Measurements from ENCODE around the gene ZNF662. TPM values are rescaled to one million over a fixed set of nuclear protein-coding genes. Genes with fewer than 3 reads are reported as not detected.
A peak's percentile ranks its signal among the peaks of the same experiment; 100 is the strongest.

The ZNF662 gene
- total and polyA plus RNA-seq, 12 donors, result 1.8 to 17.6 (median 7.2) TPM

DNA sequence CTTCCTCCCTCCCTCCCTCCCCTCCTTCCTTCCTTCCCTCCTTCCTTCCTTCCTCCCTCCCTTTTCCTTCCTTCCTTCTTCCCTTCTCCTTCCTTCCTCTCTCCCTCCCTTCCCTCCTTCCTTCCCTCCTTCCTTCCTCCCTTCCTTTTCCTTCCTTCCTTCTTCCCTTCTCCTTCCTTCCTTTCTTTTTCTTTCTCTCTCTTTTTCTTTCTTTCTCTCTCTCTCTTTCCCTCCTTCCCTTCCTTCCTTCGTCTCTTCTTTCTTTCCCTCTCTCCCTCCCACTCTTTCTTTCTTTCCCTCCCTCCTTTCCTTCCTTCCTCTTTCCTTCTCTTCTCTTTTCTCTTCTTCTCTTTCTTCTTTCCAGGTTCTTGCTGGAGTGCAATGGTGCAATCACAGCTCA is 1.9 kb upstream of the ZNF662 start:
- intact Hi-C loops (cut with DNase I), result no loop called here
- Histone ChIP-seq H3K27ac (no peak overlapping the region), H3K36me3 (replicated peaks in 1 of 2) (no peaks in the 10 kb centered on the region), H3K4me3 (no peak overlapping the region), H3K4me1 (replicated peaks in 1 of 2) (peaks cover 0 to 10% of the 10 kb centered on the region in 2 donors), H3K9me3 (replicated peaks in 1 of 3) (no peaks in the 10 kb centered on the region), H3K27me3 (no peaks in the 10 kb centered on the region)
- DNase-seq, result no peak
- WGBS, 4 donors, result 81 to 86% (median 83%) methylated on average over 1 of the region's 1 CpG
- TF ChIP-seq, protein P1, sequence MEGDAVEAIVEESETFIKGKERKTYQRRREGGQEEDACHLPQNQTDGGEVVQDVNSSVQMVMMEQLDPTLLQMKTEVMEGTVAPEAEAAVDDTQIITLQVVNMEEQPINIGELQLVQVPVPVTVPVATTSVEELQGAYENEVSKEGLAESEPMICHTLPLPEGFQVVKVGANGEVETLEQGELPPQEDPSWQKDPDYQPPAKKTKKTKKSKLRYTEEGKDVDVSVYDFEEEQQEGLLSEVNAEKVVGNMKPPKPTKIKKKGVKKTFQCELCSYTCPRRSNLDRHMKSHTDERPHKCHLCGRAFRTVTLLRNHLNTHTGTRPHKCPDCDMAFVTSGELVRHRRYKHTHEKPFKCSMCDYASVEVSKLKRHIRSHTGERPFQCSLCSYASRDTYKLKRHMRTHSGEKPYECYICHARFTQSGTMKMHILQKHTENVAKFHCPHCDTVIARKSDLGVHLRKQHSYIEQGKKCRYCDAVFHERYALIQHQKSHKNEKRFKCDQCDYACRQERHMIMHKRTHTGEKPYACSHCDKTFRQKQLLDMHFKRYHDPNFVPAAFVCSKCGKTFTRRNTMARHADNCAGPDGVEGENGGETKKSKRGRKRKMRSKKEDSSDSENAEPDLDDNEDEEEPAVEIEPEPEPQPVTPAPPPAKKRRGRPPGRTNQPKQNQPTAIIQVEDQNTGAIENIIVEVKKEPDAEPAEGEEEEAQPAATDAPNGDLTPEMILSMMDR (IDR thresholded peaks at IDR 0.05), result no peak

DNA sequence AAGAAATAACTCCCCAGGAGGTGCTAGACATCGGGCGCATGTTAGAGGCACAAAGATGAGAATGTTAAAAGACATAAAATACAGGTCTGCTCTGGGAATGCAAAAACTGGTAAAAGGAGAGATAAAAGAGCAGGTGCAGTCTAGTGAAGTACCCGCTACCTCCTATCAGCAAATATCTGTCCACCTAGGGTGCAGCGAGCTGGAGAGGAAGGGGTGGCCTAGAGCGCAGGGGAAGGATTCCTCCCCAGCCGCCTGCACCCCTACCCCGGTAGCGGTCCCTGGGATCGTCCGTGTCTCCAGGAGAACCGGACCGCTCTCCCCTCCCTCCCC is 237 bp upstream of the ZNF662 start:
- no peaks in the 10 kb centered on the region for H3K27me3 ChIP-seq
- H3K4me3 ChIP-seq, result peak overlapping the region in 3 of 4 donors; percentile 62 to 81 (median 73)
- intact Hi-C loops (cut with DNase I), result no loop called here
- H3K9me3 ChIP-seq (replicated peaks in 1 of 3), result no peaks in the 10 kb centered on the region
- peaks cover 0 to 10% of the 10 kb centered on the region in 2 donors for H3K4me1 ChIP-seq (replicated peaks in 1 of 2)
- H3K27ac ChIP-seq, result peak overlapping the region in 3 of 5 donors; percentile 41 to 77 (median 49)
- TF ChIP-seq POLR2A (IDR thresholded peaks at IDR 0.05), result no peak
- TF ChIP-seq, protein P1 (IDR thresholded peaks at IDR 0.05), result no peak
- H3K36me3 ChIP-seq (replicated peaks in 1 of 2), result no peaks in the 10 kb centered on the region
- WGBS, 4 donors, result 12 to 19% (median 14%) methylated on average over 9 to 12 of the region's 12 CpGs
- no peak for DNase-seq

DNA sequence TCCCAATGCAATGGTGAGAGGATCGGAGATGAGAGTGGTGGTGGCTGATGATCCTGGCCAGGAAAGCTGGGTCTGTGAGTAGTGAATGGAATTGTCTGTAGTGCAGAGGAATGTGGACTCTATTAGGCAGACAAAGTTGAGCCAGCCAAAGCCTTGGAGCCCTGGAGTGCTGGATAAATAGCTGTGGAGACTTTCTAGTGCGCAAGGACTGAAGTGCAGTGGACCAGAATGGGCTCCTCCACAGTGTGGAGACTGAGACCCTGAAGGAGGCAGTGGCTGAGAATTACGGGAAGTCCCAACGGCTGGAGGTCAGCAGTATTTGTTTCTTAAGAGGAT is 874 bp downstream of the ZNF662 start:
- Histone ChIP-seq H3K27ac (no peak overlapping the region), H3K27me3 (no peaks in the 10 kb centered on the region), H3K36me3 (replicated peaks in 1 of 2) (no peaks in the 10 kb centered on the region), H3K9me3 (replicated peaks in 1 of 3) (no peaks in the 10 kb centered on the region), H3K4me3 (peak overlapping the region in 1 of 4 donors; percentile 73), H3K4me1 (replicated peaks in 1 of 2) (peaks cover 0 to 10% of the 10 kb centered on the region in 2 donors)
- DNase-seq, result peak in 1 of 7 donors; percentile 6
- intact Hi-C loops (cut with DNase I), result no loop called here
- 68 to 78% (median 74%) methylated on average over 4 of the region's 4 CpGs for WGBS, 4 donors
- TF ChIP-seq, protein P1 (IDR thresholded peaks at IDR 0.05), result no peak
- TF ChIP-seq POLR2A (IDR thresholded peaks at IDR 0.05), result no peak

DNA sequence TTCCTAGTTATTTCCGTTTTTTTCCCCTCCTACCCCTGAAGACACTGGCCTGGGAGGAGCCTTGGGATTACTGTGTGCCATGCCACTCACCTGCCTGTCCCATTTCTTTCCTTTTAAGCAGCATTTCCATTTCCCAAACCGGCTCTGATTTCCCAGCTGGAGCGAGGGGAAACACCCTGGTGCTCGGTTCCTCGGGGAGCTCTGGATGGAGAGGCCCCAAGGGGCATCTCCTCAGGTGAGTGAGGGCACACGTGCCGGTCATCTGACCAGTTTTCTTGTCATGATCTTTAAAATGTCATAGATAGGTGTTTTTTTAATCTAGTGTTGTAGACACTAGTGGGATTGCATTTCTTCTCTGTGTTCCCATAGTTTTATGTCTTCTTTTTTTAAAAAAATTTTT is 2.7 kb downstream of the ZNF662 start:
- Histone ChIP-seq H3K4me3 (no peak overlapping the region), H3K27ac (no peak overlapping the region), H3K9me3 (replicated peaks in 1 of 3) (peaks cover 0 to 7% (median 0%) of the 10 kb centered on the region in 3 donors), H3K36me3 (replicated peaks in 1 of 2) (no peaks in the 10 kb centered on the region), H3K4me1 (replicated peaks in 1 of 2) (peaks cover 0 to 10% of the 10 kb centered on the region in 2 donors), H3K27me3 (no peaks in the 10 kb centered on the region)
- intact Hi-C loops (cut with DNase I), result no loop called here
- no peak for TF ChIP-seq POLR2A (IDR thresholded peaks at IDR 0.05)
- TF ChIP-seq, protein P1 (IDR thresholded peaks at IDR 0.05), result no peak
- no peak for DNase-seq
- WGBS, 4 donors, result 90 to 94% (median 93%) methylated on average over 7 of the region's 7 CpGs
